NB4 (cell line): ENCODE data around the gene MTRFR.
"Not testable (repeated sequence)": the region's sequence is repeated elsewhere in the genome, so short reads cannot be mapped to it uniquely, and the experiment has no call there.

Source experiments
- DNase-seq: peaks from one replicate; pipeline ENCODE4 v3.0.0; 2010; ENCODE audit warnings: low read depth
- H3K4me3 ChIP-seq: one replicate; pipeline ENCODE4 v1.5.1; 2011; ENCODE audit warnings: mild to moderate bottlenecking, low read depth, low read length, moderate library complexity
- MAX ChIP-seq: IDR thresholded peaks from 2 replicates; pipeline ENCODE4 v1.6.1; 2011; ENCODE audit warnings: low read depth, low read length
- MYC ChIP-seq: IDR thresholded peaks from 2 replicates; pipeline ENCODE4 v1.6.1; 2011; ENCODE audit warnings: low read depth, low read length
- POLR2A ChIP-seq: IDR thresholded peaks from 2 replicates; pipeline ENCODE4 v1.6.1; 2011; ENCODE audit warnings: mild to moderate bottlenecking; ENCODE audit not compliant: insufficient read length; ENCODE audit errors: extremely low read depth
- TF ChIP-seq, protein P1 (sequence below): IDR thresholded peaks from one replicate; pipeline ENCODE4 v1.5.1; 2012; ENCODE audit warnings: low read depth, low read length

The MTRFR gene

GRCh38 chr12:123245678-123246077 is 12.4 kb downstream of the MTRFR start:
- TF ChIP-seq MYC: no peak
- no peak overlapping the region for H3K4me3 ChIP-seq
- no peak for DNase-seq

DNA sequence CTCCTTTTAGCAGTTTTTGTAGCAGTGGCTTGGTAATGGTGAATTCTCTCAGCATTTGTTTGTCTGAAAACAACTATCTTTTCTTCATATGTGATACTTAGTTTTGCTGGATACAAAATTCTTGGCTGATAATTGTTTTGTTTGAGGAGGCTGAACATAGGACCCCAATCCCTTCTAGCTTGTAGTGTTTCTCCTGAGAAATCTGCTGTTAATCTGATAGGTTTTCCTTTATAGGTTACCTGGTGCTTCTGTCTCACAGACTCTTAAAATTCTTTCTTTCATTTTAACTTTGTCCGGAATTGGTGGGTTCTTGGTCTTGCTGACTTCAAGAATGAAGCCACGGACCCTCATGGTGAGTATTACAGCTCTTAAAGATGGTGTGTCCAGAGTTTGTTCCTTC is 14.9 kb downstream of the MTRFR start:
- H3K4me3 ChIP-seq, DNase-seq: not testable (repeated sequence)

DNA sequence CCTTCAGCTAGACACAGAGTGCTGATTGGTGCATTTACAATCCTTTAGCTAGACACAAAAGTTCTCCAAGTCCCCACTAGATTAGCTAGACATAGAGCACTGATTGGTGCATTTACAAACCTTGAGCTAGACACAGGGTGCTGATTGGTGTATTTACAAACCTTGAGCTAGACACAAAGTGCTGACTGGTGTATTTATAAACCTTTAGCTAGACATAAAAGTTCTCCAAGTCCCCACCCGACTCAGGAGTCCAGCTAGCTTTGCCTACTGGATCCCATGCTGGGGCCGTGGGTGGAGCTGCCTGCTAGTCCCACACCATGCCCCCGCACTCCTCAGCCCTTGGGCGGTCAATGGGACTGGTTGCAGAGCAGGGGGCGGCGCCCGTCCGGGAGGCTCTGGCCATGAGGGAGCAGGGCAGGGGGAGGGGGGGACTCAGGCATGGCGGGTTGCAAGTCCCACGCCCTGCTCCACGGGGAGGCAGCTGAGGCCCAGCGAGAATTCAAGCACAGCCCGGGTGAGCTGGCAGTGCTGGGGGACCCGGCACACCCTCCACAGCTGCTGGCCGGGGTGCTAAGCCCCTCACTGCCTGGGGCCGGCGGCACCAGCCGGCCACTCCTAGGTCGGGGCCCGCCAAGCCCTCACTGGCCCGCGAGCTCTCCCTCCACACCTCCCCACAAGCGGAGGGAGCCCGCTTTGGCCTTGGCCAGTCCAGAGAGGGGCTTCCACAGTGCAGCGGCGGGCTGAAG is 15.9 kb downstream of the MTRFR start:
- H3K4me3 ChIP-seq, DNase-seq: not testable (repeated sequence)

GRCh38 chr12:123250471-123251383 is 17.5 kb downstream of the MTRFR start:
- no peak for TF ChIP-seq POLR2A
- no peak for TF ChIP-seq MYC
- no peak for TF ChIP-seq MAX
- TF ChIP-seq, protein P1, sequence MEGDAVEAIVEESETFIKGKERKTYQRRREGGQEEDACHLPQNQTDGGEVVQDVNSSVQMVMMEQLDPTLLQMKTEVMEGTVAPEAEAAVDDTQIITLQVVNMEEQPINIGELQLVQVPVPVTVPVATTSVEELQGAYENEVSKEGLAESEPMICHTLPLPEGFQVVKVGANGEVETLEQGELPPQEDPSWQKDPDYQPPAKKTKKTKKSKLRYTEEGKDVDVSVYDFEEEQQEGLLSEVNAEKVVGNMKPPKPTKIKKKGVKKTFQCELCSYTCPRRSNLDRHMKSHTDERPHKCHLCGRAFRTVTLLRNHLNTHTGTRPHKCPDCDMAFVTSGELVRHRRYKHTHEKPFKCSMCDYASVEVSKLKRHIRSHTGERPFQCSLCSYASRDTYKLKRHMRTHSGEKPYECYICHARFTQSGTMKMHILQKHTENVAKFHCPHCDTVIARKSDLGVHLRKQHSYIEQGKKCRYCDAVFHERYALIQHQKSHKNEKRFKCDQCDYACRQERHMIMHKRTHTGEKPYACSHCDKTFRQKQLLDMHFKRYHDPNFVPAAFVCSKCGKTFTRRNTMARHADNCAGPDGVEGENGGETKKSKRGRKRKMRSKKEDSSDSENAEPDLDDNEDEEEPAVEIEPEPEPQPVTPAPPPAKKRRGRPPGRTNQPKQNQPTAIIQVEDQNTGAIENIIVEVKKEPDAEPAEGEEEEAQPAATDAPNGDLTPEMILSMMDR: no peak
- DNase-seq: no peak
- no peak overlapping the region for H3K4me3 ChIP-seq

GRCh38 chr12:123251403-123252076 is 18.3 kb downstream of the MTRFR start:
- no peak for DNase-seq
- TF ChIP-seq POLR2A: no peak
- TF ChIP-seq MAX: no peak
- H3K4me3 ChIP-seq: no peak overlapping the region

- DNase-seq, H3K4me3 ChIP-seq: not testable (repeated sequence)
These were observed 19.1 kb downstream of the MTRFR start for GRCh38 chr12:123252365-123252764.

GRCh38 chr12:123253641-123254459 is 20.6 kb downstream of the MTRFR start:
- DNase-seq: no peak
- no peak for TF ChIP-seq MAX
- TF ChIP-seq MYC: no peak
- TF ChIP-seq, protein P1: no peak
- no peak for TF ChIP-seq POLR2A
- no peak overlapping the region for H3K4me3 ChIP-seq

DNA sequence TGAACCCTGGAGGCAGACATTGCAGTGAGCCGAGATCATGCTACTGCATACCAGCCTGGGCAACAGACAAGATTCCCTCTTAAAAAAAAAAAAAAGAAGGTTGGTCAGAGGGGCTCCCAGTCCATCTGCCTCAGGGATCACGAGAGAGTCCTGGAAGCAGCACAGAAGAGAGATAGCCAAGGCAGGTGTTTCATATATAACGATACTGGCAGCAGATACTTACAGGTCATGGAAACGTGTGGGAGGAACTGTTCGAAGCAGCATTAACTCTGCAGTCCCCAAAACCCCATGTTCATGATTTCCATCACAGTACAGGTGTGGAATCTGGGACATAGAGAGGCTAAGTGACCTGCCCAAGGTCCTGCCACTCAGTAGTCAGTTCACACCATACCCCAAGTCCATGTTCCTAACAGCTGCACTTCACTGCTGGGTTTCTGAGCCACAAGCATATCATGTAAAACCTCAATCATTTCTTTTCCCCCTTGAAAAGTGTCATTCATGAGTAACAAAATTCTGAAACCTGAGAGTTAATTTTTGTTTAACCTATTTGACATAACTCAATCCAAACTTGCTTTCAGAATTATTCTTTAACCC is 21.7 kb downstream of the MTRFR start:
- H3K4me3 ChIP-seq: no peak overlapping the region
- TF ChIP-seq MYC: no peak
- DNase-seq: no peak
